GM18909 (cell line): ENCODE results near the gene ZBTB38.

Source experiments
- ATAC-seq: cut with Tn5 transposase; IDR thresholded peaks from one replicate; pipeline ENCODE4 v1.9.1; 2021; ENCODE audit warnings: mild to moderate bottlenecking; ENCODE audit not compliant: unreplicated experiment, poor library complexity

Gene ZBTB38

GRCh38 chr3:141400073-141400971, 32.0 kb downstream of the ZBTB38 start:
- no peak for ATAC-seq

GRCh38 chr3:141401095-141401494, 32.8 kb downstream of the ZBTB38 start:
- no peak for ATAC-seq

GRCh38 chr3:141401573-141402475, 33.5 kb downstream of the ZBTB38 start:
- ATAC-seq, result peak; percentile 70

GRCh38 chr3:141402476-141403171, 34.3 kb downstream of the ZBTB38 start:
- ATAC-seq, result peak; percentile 61

GRCh38 chr3:141403576-141403975, 35.3 kb downstream of the ZBTB38 start:
- no peak for ATAC-seq

- ATAC-seq, result no peak
Measured at GRCh38 chr3:141405025-141405424, 36.7 kb downstream of the ZBTB38 start.

- no peak for ATAC-seq
Measured at GRCh38 chr3:141405591-141405990, 37.3 kb downstream of the ZBTB38 start.

- ATAC-seq, result no peak
Measured at GRCh38 chr3:141406265-141406664, 38.0 kb downstream of the ZBTB38 start.

GRCh38 chr3:141407047-141407446, 38.7 kb downstream of the ZBTB38 start:
- ATAC-seq, result no peak

- no peak for ATAC-seq
Measured at GRCh38 chr3:141407825-141408224, 39.5 kb downstream of the ZBTB38 start.

- ATAC-seq, result no peak
Measured at GRCh38 chr3:141408596-141408995, 40.3 kb downstream of the ZBTB38 start.

GRCh38 chr3:141409940-141410241, 41.6 kb downstream of the ZBTB38 start:
- ATAC-seq, result no peak

GRCh38 chr3:141410408-141410807, 42.1 kb downstream of the ZBTB38 start:
- ATAC-seq, result no peak

GRCh38 chr3:141410846-141411245, 42.5 kb downstream of the ZBTB38 start:
- no peak for ATAC-seq

GRCh38 chr3:141411251-141411771, 43.0 kb downstream of the ZBTB38 start:
- ATAC-seq, result peak; percentile 37

GRCh38 chr3:141412087-141412935, 44.0 kb downstream of the ZBTB38 start:
- ATAC-seq, result no peak

- no peak for ATAC-seq
Measured at GRCh38 chr3:141412936-141413354, 44.6 kb downstream of the ZBTB38 start.

- no peak for ATAC-seq
Measured at GRCh38 chr3:141413391-141413790, 45.1 kb downstream of the ZBTB38 start.
